Measurements from ENCODE around the gene TMEM43.
A peak's percentile ranks its signal among the peaks of the same experiment; 100 is the strongest.

Gene TMEM43

DNA sequence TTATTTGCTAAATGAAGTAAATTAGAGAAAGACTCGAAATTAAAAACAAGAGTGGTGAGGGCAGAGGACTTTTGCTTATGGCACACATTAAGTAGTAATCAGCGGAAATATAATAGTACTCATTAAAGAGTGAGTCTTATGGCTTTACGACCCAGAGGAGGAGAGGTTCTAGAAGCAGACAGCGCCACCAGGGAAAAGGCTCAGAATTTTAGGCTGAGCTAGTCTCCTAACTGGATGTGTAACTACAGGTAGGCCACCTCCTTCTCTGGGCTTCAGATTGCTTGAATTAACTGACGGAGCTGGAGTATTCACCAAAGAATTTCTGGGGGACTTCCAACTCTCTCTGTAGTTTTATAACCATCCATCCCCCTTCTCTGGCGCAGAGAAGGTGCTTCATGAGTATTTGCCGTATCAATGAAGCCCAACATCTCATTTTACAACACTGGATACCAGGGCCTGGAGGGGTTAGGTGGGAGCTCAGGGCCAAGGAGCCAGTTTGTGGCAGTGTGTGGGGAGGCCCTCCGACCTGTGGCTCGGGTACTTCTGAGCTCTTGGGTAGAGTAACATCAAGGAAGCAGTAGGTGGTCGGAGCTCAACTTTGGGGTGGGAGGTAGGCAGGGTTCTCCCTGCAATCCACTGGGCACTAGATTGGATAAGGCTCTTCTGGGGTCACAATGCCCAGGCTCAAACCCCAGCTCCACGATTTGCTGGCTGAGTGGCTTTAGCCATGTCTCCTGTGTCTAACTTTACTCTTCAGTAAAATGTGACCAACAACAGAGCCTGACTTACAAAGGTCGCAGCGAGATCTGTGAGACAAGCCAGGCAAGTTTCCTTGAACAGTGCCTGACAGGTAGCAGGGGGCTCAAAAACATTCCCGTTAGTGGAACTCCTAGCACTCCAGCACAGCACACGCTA is 1.3 kb upstream of the TMEM43 start:
- TF ChIP-seq, protein P1, sequence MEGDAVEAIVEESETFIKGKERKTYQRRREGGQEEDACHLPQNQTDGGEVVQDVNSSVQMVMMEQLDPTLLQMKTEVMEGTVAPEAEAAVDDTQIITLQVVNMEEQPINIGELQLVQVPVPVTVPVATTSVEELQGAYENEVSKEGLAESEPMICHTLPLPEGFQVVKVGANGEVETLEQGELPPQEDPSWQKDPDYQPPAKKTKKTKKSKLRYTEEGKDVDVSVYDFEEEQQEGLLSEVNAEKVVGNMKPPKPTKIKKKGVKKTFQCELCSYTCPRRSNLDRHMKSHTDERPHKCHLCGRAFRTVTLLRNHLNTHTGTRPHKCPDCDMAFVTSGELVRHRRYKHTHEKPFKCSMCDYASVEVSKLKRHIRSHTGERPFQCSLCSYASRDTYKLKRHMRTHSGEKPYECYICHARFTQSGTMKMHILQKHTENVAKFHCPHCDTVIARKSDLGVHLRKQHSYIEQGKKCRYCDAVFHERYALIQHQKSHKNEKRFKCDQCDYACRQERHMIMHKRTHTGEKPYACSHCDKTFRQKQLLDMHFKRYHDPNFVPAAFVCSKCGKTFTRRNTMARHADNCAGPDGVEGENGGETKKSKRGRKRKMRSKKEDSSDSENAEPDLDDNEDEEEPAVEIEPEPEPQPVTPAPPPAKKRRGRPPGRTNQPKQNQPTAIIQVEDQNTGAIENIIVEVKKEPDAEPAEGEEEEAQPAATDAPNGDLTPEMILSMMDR (IDR thresholded peaks at IDR 0.05; ENCODE audit: low read depth, low read length, missing control alignments) = no peak
- no peak for DNase-seq (ENCODE audit: low read depth)
- H3K4me3 ChIP-seq (ENCODE audit: low read depth, low read length) = peak overlapping the region; percentile 87
- in situ Hi-C loops (cut with HindIII; ENCODE audit: low sequenced_read_pairs) = no loop called here

DNA sequence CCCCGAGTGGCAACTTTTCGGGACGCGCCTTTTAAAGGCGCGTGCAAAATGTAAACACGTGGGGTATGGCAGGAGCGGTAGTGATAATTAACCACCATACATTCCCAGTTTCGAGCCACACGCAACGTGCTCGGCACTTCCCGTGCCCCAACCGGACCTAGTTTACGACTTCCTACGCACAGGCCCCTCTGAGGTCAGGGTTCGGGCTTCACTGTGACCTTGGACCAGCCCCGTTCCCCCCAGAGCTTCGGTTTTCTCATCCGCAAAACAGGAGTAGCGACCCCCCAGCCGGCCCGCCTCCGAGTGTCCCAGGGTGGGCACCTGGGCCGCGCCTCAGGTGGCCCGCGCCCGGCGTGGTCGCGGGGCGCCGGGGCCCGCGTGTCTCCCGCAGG is 633 bp upstream of the TMEM43 start:
- no peak for DNase-seq (ENCODE audit: low read depth)
- H3K4me3 ChIP-seq (ENCODE audit: low read depth, low read length) = peak overlapping the region; percentile 87
- TF ChIP-seq, protein P1 (IDR thresholded peaks at IDR 0.05; ENCODE audit: low read depth, low read length, missing control alignments) = no peak
- in situ Hi-C loops (cut with HindIII; ENCODE audit: low sequenced_read_pairs) = no loop called here

- DNase-seq (ENCODE audit: low read depth) = peak; percentile 76
- TF ChIP-seq, protein P1 (IDR thresholded peaks at IDR 0.05; ENCODE audit: low read depth, low read length, missing control alignments) = no peak
- H3K4me3 ChIP-seq (ENCODE audit: low read depth, low read length) = peak overlapping the region; percentile 87
- in situ Hi-C loops (cut with HindIII; ENCODE audit: low sequenced_read_pairs) = no loop called here
Measured at GRCh38 chr3:14125193-14126016, 553 bp downstream of the TMEM43 start.

- DNase-seq (ENCODE audit: low read depth) = no peak
- TF ChIP-seq, protein P1 (IDR thresholded peaks at IDR 0.05; ENCODE audit: low read depth, low read length, missing control alignments) = no peak
Measured at GRCh38 chr3:14126017-14126886, 1.4 kb downstream of the TMEM43 start.

DNA sequence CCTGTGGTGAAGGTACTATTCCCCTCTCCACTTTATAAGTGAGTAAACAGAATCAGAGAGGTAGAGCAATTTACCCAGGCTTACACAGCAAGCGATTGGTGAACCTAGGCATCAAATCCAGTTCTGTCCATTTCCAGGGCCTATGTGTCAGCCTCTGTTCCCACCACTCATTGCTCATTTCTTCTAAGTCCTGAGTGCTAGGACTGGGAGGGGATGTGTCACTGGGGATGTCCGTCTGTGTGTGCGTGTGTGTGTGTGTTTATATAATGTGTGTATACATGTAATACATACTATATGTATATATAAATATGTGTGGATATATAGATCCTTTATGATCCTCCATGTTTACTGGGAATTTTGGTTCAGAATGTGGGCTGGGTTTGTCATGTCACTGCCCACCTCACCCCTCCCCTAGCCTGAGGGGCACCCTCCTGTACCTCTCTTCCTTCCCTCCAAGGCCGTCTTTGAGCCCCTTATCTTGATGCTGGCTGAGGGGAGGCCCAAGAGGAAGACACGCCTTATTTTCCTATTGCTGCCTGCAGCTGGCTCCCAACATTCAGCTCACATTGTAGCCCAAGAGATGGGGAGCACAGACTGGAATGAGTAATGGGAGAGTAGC is 2.1 kb downstream of the TMEM43 start:
- TF ChIP-seq, protein P1 (IDR thresholded peaks at IDR 0.05; ENCODE audit: low read depth, low read length, missing control alignments) = no peak
- DNase-seq (ENCODE audit: low read depth) = no peak
- peak overlapping the region; percentile 87 for H3K4me3 ChIP-seq (ENCODE audit: low read depth, low read length)
- in situ Hi-C loops (cut with HindIII; ENCODE audit: low sequenced_read_pairs) = no loop called here

More at GRCh38 chr3:14126017-14126886, 1.4 kb downstream of the TMEM43 start:
- in situ Hi-C loops (cut with HindIII; ENCODE audit: low sequenced_read_pairs) = no loop called here
- H3K4me3 ChIP-seq (ENCODE audit: low read depth, low read length) = peak overlapping the region; percentile 87
